ENCODE results near the gene SERPINB8.
A peak's percentile ranks its signal among the peaks of the same experiment; 100 is the strongest.
"Not testable (repeated sequence)": the region's sequence is repeated elsewhere in the genome, so short reads cannot be mapped to it uniquely, and the experiment has no call there.

The SERPINB8 gene, protein sequence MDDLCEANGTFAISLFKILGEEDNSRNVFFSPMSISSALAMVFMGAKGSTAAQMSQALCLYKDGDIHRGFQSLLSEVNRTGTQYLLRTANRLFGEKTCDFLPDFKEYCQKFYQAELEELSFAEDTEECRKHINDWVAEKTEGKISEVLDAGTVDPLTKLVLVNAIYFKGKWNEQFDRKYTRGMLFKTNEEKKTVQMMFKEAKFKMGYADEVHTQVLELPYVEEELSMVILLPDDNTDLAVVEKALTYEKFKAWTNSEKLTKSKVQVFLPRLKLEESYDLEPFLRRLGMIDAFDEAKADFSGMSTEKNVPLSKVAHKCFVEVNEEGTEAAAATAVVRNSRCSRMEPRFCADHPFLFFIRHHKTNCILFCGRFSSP

DNA sequence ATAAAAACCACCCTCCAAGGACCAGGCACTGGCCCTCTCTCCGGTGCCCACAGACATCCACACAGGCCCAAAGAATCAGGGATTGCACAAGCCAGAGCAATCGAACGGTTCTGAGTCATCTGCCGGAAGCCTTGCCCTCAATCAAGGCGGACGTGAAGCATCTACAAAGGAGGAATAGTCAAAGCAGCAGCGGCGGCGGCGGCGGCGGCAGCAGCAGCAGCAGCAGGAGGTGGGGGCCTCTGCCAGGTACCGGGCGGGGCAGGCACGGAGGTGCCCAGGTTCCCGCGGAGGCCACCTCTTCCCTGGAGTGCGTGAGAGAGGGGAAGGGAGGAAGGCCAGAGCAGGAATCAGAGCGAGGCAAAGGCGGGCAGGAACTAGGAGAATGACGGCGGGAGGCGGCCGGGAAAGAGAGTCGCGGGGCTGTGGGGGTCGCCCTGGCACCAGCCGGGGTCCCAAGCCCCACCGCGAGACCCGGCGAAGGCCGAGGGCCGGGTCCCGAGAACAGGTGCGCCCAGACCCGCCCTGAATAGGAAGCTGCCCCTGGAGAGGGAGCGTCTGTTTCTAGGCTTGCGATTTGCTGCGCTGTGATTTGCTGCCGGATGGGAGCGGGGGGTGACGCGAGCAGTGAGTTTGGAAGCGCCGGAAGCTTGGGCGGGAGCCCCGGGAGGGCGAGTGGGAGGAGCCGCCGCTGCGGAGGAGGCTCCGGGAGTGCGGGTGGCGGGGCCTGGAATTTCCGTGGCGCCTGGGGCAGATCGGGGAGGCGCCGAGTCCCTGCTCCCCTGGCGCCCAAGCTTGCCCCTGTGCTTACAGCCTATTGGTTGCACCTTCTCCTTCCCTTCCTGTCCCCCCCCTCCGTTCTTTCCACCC is at the start of gene SERPINB8:
SERPINB8 (plus strand) TSS at position 140 of the 867 bp plus-strand sequence. CDS start 8,228 bp downstream, outside the sequence.
- DNase-seq: peak; percentile 51

DNA sequence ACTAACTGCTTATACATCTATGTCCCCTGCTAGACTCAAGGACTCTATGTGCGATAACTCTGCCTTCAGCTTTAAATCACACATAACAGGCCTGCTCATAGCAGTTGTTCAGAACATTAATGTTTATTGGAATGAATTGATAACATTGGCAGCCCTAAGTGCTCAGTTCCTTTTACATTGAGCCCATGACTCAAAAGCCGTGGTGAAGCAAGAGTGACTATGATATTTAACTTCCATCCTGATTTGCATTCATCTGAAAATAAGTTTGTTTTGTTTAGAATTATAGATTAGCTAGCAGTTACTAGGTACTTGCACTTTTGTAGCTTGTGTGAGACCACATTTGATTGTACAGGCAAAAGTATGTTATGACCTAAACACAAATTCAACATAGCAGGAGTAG is 47.8 kb upstream of the SERPINB8 start:
- no peak for DNase-seq

DNA sequence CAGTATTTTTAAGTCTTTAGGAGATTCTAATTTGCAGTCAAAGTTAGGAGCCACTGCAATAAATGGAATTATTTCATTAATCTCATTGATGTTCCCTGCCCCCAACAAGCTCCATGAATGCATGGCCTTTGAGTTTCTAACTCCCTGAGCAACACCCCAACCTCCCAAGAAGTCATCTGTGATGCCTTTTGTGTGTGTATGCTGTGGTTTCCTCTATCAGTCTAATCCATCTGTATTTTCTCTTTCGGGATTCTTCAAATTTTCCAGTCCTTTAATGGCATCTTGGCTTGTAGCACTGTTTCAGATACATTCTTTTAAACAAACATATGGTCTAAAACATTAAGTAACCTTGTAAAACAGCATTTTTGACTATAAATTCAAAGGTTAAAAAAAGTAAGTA is 45.3 kb upstream of the SERPINB8 start:
- no peak for DNase-seq

DNA sequence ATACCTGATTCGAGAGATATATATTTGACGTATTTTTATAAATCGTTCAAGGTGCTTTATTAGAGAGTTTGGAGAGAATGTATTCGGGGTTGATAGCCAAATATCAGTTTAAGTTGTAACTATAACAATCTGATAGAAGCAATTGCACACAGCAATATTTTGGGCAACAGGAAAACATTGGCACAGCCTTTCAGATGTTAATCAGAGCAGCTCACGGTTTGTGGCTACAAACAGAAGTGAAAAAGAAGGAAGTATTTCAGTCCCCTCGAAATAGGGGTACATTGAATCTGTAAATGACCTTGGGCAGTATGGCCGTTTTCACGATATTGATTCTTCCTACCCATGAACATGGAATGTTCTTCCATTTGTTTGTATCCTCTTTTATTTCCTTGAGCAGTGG is 41.5 kb upstream of the SERPINB8 start:
- DNase-seq: no peak

DNA sequence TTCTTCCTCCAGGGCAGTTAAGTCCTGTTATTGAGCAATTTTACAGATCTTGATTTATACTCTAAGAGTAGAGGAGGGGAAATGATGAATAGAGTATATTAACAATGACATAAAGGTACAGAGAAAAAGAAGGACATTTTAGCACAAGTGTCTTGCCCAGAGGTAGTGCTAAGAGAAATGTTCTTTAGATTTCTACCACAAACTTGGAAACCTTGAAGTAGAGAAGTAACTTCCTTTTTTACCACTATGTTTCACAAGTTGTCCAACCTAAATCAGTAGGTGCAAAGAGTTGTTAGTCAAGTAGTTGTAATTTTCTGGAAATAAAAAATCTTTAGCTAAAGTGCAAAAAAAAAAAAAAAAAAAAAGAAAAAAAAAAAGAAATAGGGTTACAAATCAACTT is 40.5 kb upstream of the SERPINB8 start:
- not testable (repeated sequence) for DNase-seq

DNA sequence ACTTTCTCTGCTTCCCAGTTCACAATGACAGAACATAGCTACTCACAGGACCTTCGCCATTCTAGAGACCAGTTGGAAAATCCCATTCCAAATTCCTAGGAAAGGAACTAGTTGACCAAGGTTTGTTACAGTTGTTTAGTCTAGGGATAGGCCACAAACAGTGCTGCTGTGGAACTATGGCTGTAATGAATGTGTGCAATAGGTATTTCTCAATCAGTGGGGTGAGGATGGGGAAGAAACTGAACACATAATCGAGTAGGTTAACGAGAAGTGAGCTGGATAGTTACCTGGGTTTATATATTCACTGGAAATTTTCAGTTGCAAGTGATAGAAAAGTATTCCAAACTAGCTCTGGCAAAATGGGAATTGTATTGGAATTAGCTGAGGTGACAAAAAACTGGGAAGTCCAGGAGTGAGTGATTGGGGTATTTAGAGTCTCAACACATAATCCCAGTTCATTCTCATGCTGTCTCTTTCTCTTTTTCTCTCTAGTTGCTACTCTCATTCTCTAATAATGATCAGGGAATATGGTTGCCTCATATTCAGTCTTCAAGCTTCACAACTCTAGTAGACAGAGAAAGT is 39.0 kb upstream of the SERPINB8 start:
- no peak for DNase-seq

DNA sequence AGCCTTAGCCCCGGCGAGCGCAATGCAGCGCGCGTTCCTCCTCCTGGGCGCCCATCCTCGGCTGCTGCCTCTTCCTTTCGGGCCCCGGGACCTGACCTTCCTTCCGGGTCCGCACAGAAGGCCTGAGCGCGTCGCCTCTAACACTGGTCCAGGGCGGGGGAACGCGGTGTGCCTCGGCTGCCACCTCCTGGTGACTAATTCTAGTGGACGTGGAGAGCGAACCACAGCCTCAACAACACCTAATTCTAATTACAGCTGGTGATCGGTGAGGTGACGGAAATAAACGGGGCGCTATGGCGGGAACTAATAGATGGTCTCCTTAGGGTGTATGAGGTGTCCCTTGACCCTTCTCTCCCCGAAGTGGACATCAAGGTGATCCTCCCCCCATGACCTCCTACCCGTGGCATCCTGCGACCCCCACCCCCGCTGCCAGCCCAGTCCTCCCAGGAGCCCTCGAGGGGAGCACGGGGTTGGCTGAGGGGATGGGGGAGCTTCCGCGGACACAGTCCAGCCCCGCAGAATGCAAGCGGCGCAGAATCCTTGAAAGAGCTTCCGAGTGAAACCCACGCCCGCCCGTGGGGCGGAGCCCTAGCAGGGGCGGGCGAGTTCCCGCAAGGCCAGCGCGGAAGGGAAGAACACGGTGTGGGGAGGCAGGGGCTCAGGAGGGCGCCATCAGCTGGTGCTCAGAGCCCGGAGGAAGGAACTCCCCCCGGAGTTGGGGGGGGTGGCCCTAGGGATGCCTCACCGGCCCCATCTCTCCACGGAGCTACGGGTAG is 33.5 kb upstream of the SERPINB8 start:
- DNase-seq: no peak

DNA sequence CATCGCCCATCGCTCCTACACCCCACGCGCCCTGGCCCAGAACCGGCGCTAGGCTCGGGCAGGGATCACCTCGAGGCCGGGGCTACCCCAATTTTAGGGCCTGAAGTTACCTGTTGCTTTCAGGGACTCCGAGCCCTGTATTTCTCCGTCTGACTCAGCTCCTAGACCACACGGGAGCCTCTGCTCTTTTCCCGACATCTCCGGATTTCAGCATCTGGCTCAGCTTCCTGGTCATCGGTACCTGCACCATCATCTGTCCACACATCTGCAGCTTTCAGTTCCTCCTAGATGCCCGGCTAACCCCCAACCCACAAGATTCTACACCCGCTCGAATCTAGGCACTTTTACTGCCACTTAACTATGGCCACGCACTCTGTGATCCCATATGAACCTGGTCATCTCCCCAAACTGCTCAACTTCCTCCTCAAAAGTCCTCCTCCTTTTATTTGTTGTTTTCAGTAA is 32.9 kb upstream of the SERPINB8 start:
- no peak for DNase-seq

DNA sequence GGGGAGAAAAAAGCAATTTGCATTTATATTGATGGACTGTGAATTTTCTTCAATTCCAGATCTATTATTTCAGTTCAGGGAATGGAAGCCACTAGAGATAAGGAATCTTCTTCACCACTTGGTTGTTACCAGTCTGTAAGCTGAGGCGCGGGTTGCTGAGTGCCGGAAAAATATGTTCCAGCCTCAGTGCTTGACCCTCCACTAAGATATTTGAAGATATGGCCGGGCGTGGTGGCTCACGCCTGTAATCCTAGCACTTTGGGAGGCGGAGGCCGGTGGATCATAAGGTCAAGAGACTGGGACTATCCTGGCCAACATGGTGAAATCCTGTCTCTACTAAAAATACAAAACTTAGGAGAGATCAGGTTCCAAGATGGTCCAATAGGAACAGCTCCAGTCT is 29.9 kb upstream of the SERPINB8 start:
- DNase-seq: no peak

DNA sequence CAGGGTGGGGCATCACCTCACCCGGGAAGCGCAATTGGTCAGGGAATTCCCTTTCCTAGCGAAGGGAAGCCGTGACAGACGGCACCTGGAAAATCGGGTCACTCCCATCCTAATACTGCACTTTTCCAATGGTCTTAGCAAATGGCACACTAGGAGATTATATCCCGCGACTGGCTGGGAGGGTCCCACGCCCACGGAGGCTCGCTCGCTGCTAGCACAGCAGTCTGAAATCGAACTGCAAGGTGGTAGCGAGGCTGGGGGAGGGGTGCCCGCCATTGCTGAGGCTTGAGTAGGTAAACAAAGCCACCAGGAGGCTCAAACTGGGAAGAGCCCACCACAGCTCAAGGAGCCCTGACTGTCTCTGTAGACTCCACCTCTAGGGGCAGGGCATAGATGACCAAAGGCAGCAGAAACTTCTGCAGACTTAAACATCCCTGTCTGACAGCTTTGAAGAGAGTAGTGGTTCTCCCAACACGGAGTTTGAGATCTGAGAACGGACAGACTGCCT is 29.3 kb upstream of the SERPINB8 start:
- DNase-seq: not testable (repeated sequence)

DNA sequence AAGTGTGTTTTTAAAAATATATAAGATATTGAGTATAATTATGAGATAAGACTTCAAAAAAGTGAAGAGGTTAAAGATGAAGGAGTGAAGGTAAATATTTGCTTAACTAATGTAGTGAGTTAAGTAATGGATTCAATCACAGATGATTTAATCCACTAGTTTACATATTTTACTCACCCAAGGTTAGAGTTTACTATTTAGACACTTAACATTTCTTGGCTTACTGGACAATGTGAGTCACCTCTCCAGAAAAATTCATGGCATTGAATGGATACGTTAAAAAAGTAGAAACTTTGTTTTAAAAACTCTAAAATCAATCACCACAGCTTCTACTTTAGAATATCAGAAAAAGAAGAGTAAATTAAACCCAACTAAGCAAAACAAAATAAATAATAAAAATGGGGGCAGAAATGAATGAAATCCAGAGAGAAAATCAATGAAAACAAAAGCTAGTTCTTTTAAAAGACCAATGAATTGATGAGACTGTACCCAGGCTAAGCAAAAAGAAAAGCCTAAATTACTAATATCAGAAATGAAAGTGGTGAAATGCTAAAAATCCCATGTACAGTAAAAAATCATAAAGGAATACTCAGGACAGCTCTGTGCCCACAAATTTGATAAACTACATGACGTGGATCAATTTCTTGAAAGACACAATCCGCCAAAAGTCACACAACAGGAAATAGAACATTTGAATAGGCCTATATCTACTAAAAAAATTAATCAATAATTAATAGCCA is 22.7 kb upstream of the SERPINB8 start:
- no peak for DNase-seq

DNA sequence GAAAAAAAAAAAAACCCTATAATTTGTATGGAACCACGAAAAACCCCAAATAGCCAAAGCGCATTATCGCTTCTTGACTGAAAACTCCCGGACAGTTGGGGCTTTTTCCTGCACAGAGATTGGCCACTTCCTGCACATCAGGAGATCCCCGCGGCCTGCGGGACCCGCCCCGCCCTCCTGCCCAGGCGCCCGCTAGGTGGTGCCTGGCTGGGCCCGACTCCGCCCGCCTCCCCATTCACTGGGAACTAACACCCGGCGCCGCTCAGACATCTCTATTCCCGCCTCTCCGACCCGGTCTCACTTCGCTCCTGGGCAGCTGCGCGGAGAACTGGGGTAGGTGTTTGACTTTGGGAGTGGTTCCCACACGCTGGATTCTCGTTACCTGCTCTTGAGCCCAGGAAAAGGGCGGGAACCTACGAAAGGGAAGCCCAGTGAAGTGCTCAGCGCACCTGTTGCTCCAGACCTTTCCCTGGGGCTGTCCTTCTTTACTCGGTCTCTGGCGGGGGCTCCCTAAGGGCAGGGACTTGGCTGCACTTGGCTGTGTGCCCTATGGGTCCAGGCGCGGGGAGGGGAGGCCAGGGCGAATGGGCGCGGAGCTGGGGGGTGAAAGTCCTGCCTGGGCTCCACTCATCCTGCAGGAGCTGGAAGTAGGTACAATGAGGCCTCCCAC is 20.7 kb upstream of the SERPINB8 start, which contains the start of gene HMSD:
HMSD (plus strand) TSS at position 234 of the 670 bp plus-strand sequence. CDS start 4,155 bp downstream, outside the sequence.
- DNase-seq: peak; percentile 39

DNA sequence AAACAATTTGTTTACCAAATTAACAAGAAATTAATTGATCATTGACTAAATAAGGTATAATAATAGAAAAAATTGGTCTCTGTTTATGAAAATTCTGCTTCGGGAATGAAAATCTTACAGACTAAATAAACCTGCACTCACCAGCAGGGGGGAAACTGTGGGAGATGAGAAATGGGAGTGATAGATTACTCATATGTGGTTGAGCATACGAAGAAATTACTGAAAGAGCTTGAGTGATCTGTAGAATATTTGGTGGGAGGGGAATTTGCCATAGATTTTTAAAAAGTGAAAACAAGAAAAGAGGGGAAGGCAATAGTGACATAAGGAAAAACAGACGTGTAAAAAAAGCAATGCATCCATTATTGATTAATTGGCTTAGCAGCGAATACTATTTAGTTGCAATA is 18.6 kb upstream of the SERPINB8 start:
- no peak for DNase-seq

DNA sequence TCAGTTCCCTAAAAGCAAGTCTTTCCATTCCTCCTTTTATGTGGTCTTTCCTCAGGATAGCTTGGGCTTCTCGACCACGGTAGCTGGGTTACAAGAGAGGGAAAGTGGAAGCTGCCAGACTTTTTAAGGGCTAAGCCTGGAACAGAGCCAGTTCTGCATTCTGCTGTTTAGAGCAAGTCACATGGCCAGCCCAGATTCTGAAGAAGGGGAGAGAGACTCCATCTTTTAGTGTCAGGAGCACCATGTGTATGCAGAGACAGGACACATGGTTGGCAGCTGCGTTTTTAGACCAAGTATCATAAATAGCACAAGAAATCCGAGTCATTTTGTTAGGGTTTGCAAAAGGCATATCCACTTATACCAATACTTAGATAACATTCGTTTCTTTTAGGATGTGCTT is 16.1 kb upstream of the SERPINB8 start:
- peak; percentile 1 for DNase-seq

DNA sequence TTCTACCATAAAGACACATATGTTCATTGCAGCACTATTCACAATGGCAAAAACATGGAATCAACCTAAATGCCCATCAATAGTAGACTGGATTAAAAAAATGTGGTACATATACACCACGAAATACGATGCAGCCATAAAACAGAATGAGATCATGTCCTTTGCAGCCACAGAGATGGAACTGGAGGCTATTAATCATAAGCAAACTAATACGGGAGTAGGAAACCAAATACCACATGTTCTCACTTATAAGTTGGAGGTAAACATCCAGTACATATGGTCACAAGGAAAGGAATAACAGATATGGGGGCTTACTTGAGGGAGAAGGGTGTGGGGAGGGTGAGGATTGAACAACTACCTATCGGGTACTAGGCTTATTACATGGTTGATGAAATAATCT is 13.1 kb upstream of the SERPINB8 start:
- DNase-seq: no peak

DNA sequence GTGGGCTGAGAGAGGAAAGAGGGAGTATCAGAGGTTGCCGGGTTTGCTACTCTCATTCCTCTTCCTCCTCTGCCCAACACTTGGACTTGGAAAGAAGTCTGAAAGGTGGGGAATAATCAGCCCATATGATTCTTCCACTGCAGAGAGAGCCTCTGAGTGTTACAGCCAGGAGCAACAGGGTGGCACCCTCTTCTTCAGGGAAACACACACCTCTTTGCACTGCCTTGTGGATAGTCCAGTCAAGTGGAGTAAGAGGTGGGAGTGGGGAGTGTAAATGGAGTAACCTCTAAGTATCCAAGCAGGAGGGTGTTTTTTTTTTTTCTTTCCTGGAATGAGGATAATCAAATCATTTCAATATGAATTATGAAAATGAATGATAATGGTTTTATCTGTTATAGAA is 9.0 kb upstream of the SERPINB8 start:
- no peak for DNase-seq

DNA sequence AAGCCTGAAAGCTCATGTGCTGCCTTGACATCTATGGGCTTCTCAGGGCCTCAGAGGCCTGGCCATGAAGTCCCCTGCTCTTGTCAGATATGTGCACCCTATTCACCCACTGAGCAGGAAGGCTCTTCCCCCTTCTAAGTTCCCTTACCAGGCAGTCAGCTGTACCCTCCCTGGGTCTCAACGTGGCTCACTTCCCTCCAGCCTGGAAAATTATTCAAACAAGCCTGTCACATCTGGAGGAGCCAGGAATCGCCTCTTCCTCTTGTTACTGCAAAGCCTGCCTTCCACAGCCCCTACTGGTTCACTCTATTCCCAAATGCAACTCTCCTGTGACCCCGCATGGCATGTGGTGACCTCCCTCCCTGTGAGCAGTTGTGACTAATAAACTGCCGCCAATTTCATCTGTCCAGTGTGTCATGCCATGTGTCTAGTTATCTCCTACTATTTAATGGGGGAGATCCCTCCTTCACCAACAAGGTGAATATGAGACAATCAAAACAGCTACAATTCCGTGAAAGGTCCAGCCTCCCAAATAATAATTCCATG is 8.4 kb upstream of the SERPINB8 start:
- DNase-seq: no peak

DNA sequence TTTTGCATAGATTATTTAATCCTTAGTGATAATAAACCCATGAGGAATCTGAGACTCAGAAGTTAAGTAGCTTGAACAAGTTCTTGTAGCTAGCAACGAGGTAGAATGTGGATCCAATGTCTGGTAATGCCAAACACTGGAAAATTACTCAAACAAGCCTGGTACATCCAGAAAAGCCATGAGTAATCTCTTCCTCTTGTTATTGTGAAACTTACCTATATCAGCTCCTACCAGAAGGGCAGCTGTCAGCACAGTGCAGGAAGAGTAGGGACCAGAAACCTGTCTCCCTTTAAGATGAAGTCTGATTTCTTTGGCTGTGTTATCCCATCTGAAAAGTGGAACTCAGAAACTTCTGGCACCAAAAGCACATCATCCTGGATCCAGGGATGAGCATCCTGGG is 7.7 kb upstream of the SERPINB8 start:
- no peak for DNase-seq

DNA sequence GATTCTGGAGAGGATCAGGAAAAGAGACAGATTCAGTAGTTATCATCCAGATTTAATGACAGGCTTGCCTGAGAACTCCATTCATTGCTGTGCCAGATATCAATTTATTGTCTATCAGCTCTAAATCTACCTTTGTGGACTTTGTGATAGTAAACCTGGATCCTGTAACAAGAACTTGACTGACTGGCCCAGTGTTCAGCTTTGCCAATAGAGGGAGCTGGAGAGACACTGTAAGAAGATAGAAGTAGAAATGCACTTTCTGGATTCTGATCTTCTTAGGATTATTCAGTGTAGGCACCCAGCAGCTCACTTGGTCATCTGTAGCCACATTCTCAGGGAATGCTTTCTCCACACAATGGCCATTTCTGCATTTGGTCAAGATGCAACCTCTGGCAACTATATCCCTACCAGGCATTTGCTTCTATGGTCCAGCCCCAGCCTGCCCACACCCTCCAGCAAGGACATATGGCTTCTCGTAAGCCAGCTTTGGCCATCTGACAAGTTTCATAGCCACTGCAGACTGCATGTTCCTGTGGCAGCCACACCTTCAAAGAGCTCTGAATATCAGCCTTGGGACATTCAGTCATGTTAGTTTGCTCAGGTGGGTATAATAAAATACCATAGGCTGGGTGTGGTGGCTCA is 6.1 kb upstream of the SERPINB8 start:
- peak; percentile 12 for DNase-seq

DNA sequence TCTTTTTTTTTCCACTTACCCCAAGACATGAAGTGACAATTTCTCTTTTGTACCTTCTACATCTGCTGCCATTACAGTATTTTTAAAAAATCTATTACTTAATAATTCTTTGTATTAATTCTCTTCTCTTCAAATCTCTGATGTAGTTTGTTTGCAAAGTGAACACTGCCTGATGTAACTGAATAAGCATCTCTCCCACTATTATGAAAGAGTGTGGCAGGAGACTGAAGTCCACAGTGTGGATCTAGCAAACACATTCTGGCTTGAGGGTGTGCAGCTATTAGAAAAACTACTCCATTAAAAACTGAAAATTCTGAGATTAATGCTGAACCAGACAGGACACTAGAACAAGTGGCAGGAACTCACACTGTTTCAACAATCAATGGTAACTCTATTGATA is 5.0 kb upstream of the SERPINB8 start:
- DNase-seq: no peak

Data from NCI-H187 treated with DMSO at 0.1 percent for 48 hours (cell line).